HG02885 (cell line): ENCODE results near the gene PLSCR3.
"Not testable (repeated sequence)": the region's sequence is repeated elsewhere in the genome, so short reads cannot be mapped to it uniquely, and the experiment has no call there.

Experiments
- ATAC-seq: cut with Tn5 transposase; IDR thresholded peaks from one replicate; pipeline ENCODE4 v1.9.1; 2021; ENCODE audit warnings: mild to moderate bottlenecking; ENCODE audit not compliant: unreplicated experiment, poor library complexity

PLSCR3 gene

DNA sequence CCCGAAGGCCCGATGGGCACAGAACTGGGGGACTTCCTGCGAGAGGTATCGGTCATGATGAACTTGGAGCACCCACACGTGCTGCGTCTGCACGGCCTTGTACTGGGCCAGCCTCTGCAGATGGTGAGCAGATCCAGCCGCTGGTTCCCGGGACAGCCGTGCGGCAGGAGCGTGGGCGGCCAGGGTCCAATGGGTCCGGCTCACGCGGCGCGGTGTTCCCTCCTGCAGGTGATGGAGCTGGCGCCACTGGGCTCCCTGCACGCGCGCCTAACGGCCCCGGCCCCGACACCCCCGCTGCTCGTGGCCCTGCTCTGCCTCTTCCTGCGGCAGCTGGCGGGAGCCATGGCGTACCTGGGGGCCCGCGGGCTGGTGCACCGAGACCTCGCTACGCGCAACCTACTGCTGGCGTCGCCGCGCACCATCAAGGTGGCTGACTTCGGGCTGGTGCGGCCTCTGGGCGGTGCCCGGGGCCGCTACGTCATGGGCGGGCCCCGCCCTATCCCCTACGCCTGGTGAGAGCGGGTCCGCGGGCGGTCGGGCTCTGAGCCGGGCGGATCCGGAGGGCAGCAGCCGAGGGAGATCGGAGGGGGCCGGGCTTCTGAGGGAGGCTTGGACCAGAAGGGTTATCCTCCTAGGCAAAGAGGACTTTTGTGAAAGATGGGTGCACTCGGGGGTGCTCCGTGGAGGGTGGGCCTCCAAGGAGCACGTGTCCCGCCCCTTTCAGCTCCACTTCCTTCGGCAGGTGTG is 10.4 kb downstream of the PLSCR3 start:
- peak; percentile 64 for ATAC-seq

DNA sequence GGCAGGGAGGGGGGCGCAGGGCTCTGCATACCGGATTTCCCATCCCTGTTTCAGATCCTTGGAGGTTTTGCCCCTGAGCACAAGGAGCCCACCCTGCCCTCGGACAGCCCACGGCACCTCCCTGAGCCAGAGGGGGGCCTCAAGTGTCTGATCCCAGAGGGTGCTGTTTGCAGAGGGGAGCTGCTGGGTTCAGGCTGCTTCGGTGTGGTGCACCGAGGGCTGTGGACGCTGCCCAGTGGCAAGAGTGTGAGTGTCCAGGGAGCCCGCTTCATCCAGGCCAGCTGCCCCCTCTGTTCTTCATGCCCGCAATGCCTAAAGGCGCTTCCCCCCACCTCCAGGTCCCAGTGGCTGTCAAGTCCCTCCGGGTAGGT is 11.0 kb downstream of the PLSCR3 start:
- ATAC-seq = no peak

- no peak for ATAC-seq
These were observed 11.4 kb downstream of the PLSCR3 start for GRCh38 chr17:7382901-7383300.

GRCh38 chr17:7380855-7381683 is 13.3 kb downstream of the PLSCR3 start, which contains the start of gene TNK1:
TSS of gene TNK1 (plus strand) at chr17:7381089. CDS start at chr17:7382927, 1,838 bp downstream.
- ATAC-seq = no peak

DNA sequence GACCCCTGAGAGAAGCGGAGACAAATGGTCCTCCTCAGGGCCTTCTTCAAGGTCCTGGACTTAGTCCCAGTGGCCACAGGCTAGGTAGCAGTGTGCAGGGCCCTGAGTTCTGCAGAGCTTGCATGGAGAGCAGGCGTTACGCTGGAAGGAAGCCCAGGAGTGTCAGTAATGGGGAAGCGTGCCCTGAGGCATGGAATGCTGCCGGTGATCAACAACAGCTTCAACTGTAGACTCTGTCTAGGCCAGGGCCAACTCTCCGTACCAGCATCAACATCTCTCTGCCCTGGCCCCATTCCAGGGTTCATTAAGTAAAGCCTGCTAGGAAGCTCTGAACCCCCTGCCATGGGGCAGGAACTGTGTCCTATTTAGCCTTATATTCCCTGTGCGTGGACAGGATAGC is 14.0 kb downstream of the PLSCR3 start:
- no peak for ATAC-seq

- no peak for ATAC-seq
These were observed 15.2 kb downstream of the PLSCR3 start for GRCh38 chr17:7379134-7379533.

DNA sequence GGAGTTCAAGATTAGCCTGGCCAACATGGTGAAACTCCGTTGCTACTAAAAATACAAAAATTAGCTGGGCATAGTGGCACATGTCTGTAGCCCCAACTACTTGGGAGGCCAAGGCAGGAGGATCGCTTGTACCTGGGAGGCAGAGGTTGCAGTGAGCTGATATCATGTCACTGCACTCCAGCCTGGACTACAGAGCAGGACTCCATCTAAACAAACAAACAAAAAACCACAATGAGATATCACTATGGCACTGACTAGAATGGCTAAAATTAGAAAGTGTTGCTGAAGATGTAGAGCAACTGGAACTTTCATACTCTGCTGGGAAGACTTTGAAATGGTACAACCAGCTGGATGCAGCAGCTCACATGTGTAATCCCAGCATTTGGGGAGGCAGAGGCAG is 20.0 kb downstream of the PLSCR3 start:
- no peak for ATAC-seq

GRCh38 chr17:7370853-7371252 is 23.5 kb downstream of the PLSCR3 start:
- no peak for ATAC-seq

DNA sequence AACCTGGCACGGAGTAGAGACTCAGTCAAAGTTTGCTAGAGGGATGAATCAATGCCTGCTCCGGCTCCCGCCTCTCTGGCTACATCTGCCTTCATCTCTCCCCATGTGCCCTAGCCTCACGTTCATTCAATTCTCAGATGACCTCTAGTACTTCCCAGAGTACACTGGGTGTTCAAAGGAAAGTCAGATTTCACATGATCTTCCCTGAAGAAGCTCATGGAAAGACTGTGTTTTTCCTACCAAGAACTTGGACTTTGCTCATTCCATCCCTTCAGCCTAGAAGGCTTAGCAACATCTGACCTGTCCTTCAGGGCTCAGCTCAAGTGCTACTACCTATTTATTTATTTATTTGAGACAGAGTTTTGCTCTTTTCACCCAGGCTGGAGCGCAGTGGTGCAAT is 24.5 kb downstream of the PLSCR3 start:
- ATAC-seq = no peak

DNA sequence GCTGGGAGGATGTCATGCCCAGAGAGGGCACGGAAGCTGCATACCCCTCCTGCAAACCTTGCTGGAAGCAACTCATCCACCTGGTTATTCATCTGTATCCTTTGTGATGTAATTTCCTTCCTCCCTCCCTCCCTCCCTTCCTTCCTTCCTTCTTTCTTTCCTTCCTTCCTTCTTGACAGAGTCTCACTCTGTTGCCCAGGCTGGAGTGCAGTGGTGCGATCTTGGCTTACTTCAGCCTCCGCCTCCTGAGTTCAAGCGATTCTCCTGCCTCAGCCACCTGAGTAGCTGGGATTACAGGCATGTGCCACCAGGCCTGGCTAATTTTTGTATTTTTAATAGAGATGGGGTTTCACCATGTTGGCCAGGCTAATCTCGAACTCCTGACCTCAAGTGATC is 25.7 kb downstream of the PLSCR3 start:
- ATAC-seq = not testable (repeated sequence)

- ATAC-seq = no peak
These were observed 26.3 kb downstream of the PLSCR3 start for GRCh38 chr17:7367918-7368598.

GRCh38 chr17:7367083-7367482 is 27.2 kb downstream of the PLSCR3 start:
- ATAC-seq = no peak

GRCh38 chr17:7365963-7366362 is 28.4 kb downstream of the PLSCR3 start:
- ATAC-seq = not testable (repeated sequence)

DNA sequence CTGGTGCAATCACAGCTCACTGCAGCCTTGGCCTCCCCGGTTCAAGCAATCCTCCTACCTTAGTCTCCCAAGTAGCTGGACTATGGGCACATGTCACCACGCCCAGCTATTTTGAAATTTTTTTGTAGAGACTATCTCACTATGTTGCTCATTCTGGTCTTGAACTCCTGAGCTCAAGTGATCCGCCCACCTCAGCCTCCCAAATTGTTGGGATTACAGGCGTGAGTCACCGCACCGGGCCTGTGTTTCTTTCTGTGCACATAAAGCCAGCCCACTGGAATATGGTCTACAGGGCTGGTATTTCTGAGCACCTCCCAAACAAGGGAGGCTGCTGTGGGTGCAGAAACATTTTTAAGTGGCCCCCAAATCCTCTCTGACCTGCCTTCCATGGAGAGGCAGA is 31.0 kb downstream of the PLSCR3 start:
- no peak for ATAC-seq

GRCh38 chr17:7361906-7362305 is 32.4 kb downstream of the PLSCR3 start:
- no peak for ATAC-seq

DNA sequence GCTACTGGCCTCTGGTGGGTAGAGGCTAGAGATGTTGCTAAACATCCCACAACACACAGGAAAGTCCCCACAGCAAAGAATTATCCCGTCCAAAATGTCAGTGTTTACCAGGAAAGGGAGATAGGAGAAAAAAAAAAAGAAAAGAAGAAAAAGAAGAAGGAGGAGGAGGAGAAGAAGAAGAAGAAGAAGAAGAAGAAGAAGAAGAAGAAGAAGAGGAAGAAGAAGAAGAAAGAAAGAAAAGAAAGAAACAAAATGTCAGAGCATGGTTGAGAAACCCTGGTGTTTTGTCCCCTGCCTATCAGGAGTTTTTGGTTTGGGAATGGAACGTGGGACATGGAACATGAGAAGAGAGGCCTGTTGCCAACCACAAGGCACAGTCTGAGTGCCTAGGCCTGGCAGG is 36.9 kb downstream of the PLSCR3 start:
- ATAC-seq = no peak

DNA sequence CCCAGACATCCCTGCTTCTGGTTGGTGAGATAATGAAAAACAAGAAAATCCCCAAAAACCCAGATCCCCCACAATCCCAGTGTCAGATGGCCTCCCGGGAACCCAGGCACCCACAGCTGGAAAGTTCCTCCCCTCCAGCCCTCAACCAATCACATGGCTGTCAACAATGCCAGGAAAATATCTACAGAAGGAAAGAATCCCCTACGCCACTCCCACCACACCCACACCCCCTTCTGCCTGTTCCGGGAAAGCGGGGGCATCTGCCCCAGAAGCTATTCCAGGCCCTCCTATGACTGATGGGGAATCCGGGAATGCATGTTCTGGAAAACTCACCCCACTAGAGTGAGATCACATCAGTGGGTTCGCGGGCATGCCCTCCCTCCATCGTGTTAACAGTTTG is 37.6 kb downstream of the PLSCR3 start:
- ATAC-seq = no peak

DNA sequence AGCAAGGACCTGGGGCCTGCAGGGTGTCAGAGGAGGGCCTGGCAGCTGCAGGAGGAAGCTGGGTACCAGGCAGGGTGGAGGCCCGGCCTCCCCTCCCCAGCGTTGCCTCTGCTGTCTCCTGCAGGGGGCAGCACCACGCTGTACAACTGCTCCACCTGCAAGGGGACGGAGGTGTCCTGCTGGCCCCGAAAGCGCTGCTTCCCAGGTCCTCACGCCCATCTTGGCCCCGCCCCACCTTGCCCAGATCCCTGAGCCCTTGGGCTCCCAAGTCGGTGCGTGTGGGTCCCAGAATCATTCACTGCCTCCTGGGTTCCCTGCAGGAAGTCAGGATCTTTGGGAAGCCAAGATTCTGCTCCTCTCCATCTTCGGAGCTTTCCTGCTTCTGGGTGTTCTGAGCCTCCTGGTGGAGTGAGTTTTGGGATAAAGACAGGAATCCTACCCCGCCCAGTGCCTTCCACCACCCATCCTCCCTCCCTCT is 38.2 kb downstream of the PLSCR3 start:
- peak; percentile 38 for ATAC-seq

DNA sequence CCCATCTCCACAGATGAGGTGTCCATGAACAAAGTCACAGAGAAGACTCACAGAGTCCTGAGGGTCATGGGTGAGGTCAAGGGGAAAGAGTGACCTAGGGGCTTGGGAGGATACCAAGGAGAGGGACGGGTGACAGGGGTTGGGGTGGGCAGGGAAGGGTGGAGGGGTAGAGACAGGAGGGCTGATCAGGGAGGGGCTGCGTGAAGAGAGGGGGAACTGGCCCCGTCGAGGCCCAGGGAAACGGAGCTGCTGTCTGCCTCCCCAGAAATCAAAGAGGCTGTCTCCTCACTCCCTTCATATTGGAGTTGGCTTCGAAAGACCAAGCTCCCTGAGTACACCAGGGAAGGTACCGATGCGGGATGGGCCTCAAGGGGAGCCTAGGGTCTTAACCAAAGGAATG is 38.8 kb downstream of the PLSCR3 start:
- ATAC-seq = no peak

GRCh38 chr17:7355053-7355452 is 39.3 kb downstream of the PLSCR3 start, which contains the start of gene TMEM95:
TSS of gene TMEM95 (plus strand) at chr17:7355156. CDS start at chr17:7355205, 49 bp downstream.
- ATAC-seq = no peak
